ENCODE results near the gene SLC25A45.

SLC25A45 gene

GRCh38 chr11:65396769-65397745, 14.6 kb upstream of the SLC25A45 start:
- no peak for DNase-seq (ENCODE audit: low read depth)
- H3K4me3 ChIP-seq (ENCODE audit: low read length) = no peak overlapping the region
- no peak for TF ChIP-seq CTCF (IDR thresholded peaks at IDR 0.05; ENCODE audit: insufficient read depth, low read depth, low read length, missing control alignments)

GRCh38 chr11:65395961-65396530, 13.6 kb upstream of the SLC25A45 start:
- DNase-seq (ENCODE audit: low read depth) = no peak
- TF ChIP-seq CTCF (IDR thresholded peaks at IDR 0.05; ENCODE audit: insufficient read depth, low read depth, low read length, missing control alignments) = no peak
- H3K4me3 ChIP-seq (ENCODE audit: low read length) = no peak overlapping the region

DNA sequence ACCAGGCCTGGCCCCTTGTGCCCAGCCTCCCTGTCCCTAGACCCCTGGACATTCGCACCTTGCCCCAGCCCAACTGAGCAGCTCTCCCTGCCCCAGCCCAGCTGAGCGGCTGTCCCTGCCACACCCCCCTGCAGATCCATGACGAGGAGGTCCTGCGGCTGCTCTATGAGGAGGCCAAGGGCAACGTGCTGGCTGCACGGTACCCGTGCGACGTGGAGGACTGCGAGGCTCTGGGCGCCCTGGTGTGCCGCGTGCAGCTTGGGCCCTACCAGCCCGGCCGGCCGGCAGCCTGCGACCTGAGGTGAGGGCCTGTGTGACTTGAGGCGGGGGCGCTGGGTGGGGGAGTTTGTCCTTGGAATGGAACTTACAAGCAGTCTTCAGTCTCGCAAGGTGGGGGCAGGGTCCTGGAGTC, 11.7 kb upstream of the SLC25A45 start:
- H3K4me3 ChIP-seq (ENCODE audit: low read length) = no peak overlapping the region

GRCh38 chr11:65393513-65394079, 11.2 kb upstream of the SLC25A45 start:
- H3K4me3 ChIP-seq (ENCODE audit: low read length) = no peak overlapping the region
- no peak for TF ChIP-seq CTCF (IDR thresholded peaks at IDR 0.05; ENCODE audit: insufficient read depth, low read depth, low read length, missing control alignments)
- DNase-seq (ENCODE audit: low read depth) = no peak

More for the DNA sequence above, 11.7 kb upstream of the SLC25A45 start:
- no peak for TF ChIP-seq CTCF (IDR thresholded peaks at IDR 0.05; ENCODE audit: insufficient read depth, low read depth, low read length, missing control alignments)
- DNase-seq (ENCODE audit: low read depth) = no peak

DNA sequence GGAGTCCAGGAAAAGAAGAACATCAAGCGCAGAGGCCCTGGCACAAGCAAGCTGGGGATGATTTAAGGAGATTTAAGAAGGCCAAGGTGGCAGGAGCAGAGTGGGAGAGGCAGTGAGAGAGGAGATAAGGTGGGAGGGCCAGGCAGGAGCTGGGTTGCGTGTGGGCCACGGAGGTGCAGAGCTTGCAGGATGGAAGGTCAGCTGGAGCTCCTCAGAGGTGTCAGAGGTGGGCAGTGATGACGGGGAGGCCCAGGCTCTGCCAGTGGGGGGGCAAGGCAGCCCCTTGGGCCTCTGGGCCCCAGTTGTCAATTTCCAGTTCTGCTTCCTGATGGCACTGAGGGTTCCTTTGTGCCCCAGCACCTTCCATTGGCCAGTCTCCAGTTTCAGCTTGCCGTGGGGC, 10.5 kb upstream of the SLC25A45 start:
- no peak for DNase-seq (ENCODE audit: low read depth)
- H3K4me3 ChIP-seq (ENCODE audit: low read length) = no peak overlapping the region
- no peak for TF ChIP-seq CTCF (IDR thresholded peaks at IDR 0.05; ENCODE audit: insufficient read depth, low read depth, low read length, missing control alignments)

- H3K4me3 ChIP-seq (ENCODE audit: low read length) = no peak overlapping the region
- TF ChIP-seq CTCF (IDR thresholded peaks at IDR 0.05; ENCODE audit: insufficient read depth, low read depth, low read length, missing control alignments) = no peak
- no peak for DNase-seq (ENCODE audit: low read depth)
Measured at GRCh38 chr11:65392186-65392829, 9.9 kb upstream of the SLC25A45 start.

All from epithelial cell of esophagus (primary cell).